ENCODE measurements around the gene BRI3BP. TPM values are rescaled to one million over a fixed set of nuclear protein-coding genes. Genes with fewer than 3 reads are reported as not detected.

Gene BRI3BP
- total RNA-seq: 7.4 TPM

- ATAC-seq: peak; percentile 62
- peak; percentile 81 for DNase-seq (ENCODE audit: low spot score)
Measured at GRCh38 chr12:124993626-124994436, at the start of gene BRI3BP. TSS of gene BRI3BP (plus strand) at chr12:124993645. CDS start at chr12:124993791, 146 bp downstream.

GRCh38 chr12:124946447-124946793, 47.0 kb upstream of the BRI3BP start:
- peak; percentile 18 for ATAC-seq
- DNase-seq (ENCODE audit: low spot score): no peak

GRCh38 chr12:124947013-124947412, 46.4 kb upstream of the BRI3BP start:
- no peak for DNase-seq (ENCODE audit: low spot score)

GRCh38 chr12:124947561-124948398, 45.7 kb upstream of the BRI3BP start:
- DNase-seq (ENCODE audit: low spot score): no peak
- no peak for ATAC-seq

More at GRCh38 chr12:124947013-124947412, 46.4 kb upstream of the BRI3BP start:
- ATAC-seq: no peak

- no peak for DNase-seq (ENCODE audit: low spot score)
- ATAC-seq: no peak
Measured at GRCh38 chr12:124949066-124949465, 44.4 kb upstream of the BRI3BP start.

GRCh38 chr12:124949779-124950728, 43.4 kb upstream of the BRI3BP start:
- no peak for DNase-seq (ENCODE audit: low spot score)
- no peak for ATAC-seq

- DNase-seq (ENCODE audit: low spot score) (no peak), ATAC-seq (no peak)
Measured at GRCh38 chr12:124952295-124952694, 41.1 kb upstream of the BRI3BP start.

- DNase-seq (ENCODE audit: low spot score) (no peak), ATAC-seq (no peak)
Measured at GRCh38 chr12:124952801-124953200, 40.6 kb upstream of the BRI3BP start.

DNA sequence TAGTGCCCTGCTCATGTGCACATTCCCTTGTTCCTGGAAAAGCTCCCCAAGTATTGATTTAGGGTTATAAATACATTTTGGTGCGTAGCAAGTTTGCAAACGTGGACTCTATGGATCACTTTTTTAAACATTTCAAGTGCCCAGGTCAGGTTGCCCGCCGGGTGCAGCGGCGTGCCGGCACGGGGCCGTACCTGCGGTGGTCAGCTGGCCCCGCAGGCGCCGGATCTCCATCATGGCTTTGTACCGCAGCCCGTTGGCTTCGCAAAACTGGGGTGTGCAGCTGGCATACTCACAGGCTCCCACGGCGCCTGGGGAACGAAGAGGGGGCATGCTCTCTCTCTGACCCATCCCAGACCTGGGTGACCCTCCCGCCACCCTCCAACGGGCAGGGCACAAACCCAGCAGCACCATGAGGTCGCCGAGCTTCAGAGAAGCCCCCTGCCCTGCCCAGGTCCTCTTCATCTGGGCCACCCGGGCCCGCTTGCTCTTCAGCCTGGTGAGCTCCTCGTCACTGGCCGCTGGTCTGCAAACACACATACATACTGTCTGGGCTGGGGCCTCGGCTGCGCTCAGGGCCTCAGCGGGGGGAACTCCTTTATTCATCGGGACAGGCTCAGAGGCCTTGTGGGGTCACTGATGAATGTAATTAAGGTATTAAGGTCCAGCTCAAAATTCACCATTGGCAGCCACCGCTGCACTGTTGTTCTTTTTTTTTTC, 39.6 kb upstream of the BRI3BP start:
- ATAC-seq (no peak), DNase-seq (ENCODE audit: low spot score) (no peak)

DNA sequence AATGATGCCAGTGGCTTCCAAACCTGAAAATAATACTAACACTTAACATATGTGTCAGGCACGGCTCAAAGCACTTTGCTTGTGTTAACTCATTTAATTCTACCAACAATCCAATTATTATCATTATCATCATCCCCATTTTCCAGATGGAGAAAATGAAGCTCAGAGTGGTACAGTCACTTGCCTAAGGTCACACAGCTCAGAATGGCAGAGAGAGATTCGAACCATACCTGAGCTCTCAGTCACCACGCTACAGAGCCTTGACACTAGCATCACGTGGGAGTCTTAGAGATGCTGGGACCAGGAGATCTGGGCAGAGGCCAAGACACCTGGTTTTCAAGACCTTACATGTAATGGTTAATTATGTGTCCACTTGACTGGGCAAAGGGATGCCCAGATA, 38.7 kb upstream of the BRI3BP start:
- DNase-seq (ENCODE audit: low spot score) (no peak), ATAC-seq (no peak)

- ATAC-seq: no peak
- DNase-seq (ENCODE audit: low spot score): no peak
Measured at GRCh38 chr12:124956571-124956970, 36.9 kb upstream of the BRI3BP start.

GRCh38 chr12:124961055-124961454, 32.4 kb upstream of the BRI3BP start:
- ATAC-seq (no peak), DNase-seq (ENCODE audit: low spot score) (no peak)

- ATAC-seq (no peak), DNase-seq (ENCODE audit: low spot score) (no peak)
Measured at GRCh38 chr12:124963211-124963610, 30.2 kb upstream of the BRI3BP start.

- DNase-seq (ENCODE audit: low spot score): no peak
- no peak for ATAC-seq
Measured at GRCh38 chr12:124964251-124964650, 29.2 kb upstream of the BRI3BP start.

DNA sequence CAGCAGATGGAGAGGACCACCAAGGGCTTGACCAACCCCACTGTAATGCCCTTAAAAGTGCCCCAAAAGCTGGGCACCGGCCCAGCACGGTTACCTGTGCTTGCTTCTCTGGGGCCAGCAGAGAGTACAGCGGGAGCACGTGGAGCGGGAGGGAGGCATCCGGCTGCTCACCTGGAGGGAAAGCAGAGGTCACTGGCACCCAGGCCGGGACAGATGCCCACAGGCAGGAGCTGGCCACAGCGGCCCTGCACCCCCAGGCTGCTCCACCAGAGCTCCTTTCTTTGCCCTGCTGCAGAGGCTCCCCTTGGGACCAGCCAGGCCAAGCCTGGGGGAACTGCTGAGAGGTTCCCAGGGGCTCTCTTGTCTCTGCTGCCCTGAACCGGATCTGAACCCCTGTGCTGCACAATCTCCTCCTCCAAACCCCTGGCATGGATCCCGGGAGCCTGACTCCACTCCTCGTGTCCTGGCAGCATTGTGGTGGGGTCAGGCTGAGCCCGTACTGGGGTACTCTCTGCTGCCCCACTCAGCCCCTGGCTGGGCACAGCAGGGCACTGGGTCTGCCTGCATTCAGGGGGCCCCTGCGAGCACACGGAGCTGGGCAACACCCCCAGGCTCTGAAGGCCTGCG, 28.5 kb upstream of the BRI3BP start:
- ATAC-seq: peak; percentile 50
- DNase-seq (ENCODE audit: low spot score): no peak

DNA sequence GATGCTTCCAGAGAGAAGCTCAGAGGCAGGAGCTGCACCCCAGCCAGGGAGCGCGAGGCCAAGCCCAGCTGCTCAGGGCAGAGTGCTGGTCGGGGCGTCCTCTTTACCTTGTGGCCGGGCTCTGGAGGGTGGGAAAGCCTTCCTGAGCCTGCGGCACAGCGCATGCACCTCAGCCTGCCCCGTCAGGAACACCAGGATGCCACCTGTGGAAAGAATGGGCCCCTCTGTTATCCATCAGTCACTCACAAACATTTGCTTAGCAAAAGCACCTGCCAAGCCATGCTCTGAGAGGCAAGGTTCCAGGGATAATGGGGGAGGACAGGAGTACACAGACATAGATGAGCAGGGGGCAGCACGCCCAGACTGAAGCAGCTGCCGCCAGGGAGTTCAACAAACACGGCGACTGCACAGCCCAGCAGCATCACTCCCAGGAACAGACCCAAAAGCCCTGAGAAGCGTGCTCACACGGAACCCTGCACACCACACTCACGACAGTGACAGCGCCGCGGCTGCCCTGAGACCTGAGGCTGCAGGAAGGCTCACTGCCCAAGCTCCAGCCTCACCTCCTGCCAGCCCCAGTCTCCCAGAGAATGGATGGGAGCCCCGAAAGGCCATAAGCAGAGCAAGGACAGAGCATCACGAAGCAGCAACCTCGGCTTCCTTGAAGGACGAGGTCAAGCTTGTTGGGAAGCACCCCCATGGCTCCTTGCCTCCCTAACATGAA, 26.3 kb upstream of the BRI3BP start:
- no peak for ATAC-seq
- no peak for DNase-seq (ENCODE audit: low spot score)

GRCh38 chr12:124968656-124969055, 24.8 kb upstream of the BRI3BP start:
- no peak for ATAC-seq

DNA sequence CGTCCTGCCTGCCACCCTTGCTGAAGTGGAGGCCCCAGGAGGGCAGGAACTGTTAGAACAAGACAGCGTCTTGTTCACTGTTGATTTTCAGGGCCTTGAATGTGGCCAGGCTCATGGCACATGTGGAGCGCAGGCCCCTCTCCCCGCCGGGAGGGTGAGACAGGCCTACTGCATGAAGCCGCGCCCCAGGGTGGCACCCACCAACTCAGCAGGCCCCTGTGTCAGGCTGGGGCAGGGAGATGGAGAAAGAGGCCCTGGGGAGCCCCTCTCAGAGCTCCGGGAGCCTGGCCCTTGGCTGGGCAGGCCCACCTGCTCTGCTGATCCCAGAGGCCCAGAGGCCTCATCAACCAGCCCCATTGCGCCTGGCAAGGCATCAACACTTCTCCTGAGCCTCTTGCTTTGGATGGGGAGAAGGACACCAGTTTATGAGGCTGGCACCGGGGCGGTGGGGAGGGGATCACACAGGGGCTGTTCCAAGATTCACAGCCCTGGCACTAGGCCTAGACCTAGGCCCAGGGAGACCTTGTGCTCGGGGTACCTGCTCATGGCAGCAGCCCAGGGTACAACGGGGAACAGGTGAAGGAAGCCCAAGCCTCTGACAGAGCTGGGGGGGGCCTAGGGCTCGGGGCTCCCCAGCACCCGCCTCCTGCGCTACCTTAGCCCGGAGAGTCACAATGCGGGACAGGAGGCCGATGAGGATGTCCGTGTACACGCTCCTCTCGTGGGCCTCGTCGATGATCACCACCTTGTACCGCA, 22.6 kb upstream of the BRI3BP start:
- ATAC-seq (no peak), DNase-seq (ENCODE audit: low spot score) (no peak)

More at GRCh38 chr12:124968656-124969055, 24.8 kb upstream of the BRI3BP start:
- DNase-seq (ENCODE audit: low spot score): no peak
